ENCODE results near the gene CACNA1E.

- TF ChIP-seq, protein P1, sequence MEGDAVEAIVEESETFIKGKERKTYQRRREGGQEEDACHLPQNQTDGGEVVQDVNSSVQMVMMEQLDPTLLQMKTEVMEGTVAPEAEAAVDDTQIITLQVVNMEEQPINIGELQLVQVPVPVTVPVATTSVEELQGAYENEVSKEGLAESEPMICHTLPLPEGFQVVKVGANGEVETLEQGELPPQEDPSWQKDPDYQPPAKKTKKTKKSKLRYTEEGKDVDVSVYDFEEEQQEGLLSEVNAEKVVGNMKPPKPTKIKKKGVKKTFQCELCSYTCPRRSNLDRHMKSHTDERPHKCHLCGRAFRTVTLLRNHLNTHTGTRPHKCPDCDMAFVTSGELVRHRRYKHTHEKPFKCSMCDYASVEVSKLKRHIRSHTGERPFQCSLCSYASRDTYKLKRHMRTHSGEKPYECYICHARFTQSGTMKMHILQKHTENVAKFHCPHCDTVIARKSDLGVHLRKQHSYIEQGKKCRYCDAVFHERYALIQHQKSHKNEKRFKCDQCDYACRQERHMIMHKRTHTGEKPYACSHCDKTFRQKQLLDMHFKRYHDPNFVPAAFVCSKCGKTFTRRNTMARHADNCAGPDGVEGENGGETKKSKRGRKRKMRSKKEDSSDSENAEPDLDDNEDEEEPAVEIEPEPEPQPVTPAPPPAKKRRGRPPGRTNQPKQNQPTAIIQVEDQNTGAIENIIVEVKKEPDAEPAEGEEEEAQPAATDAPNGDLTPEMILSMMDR (conservative IDR thresholded peaks at IDR 0.05; ENCODE audit: low read length) = no peak
- no peak for TF ChIP-seq EZH2phosphoT487 (IDR thresholded peaks at IDR 0.05; ENCODE audit: borderline replicate concordance)
These were observed 29.6 kb upstream of the CACNA1E start for GRCh38 chr1:181453541-181454201.

Measured in Loucy (cell line).